Right atrium auricular region (tissue), 2 donors: Measurements from ENCODE around the gene SLC39A11. TPM values are rescaled to one million over a fixed set of nuclear protein-coding genes. Genes with fewer than 3 reads are reported as not detected.

Source experiments
- DNase-seq: peaks from one replicate; pipeline ENCODE4 v3.0.0-alpha.2; 2019; ENCODE audit warnings: low spot score
- H3K27ac ChIP-seq, 2 donors: fragments of 200-600 bp; sonication (generic); 1 replicate in 1 of 2; 2 replicates in 1 of 2; pipeline ENCODE4 v1.5.1; 2016 to 2019
- H3K27me3 ChIP-seq, 2 donors: fragments of 200-600 bp; sonication (generic); one replicate each; pipeline versions ENCODE4 v1.5.1 to v1.6.0; 2017 to 2019
- H3K36me3 ChIP-seq: fragments of 200-600 bp; sonication (generic); one replicate; pipeline ENCODE4 v1.5.1; 2016
- H3K4me1 ChIP-seq, 2 donors: fragments of 200-600 bp; sonication (generic); one replicate each; pipeline versions ENCODE4 v1.5.1 to v1.6.0; 2017 to 2019
- H3K4me3 ChIP-seq, 2 donors: fragments of 200-600 bp; sonication (generic); 1 replicate in 1 of 2; 2 replicates in 1 of 2; pipeline ENCODE4 v1.5.1; 2017 to 2019; ENCODE audit warnings: mild to moderate bottlenecking in 1 of 2, moderate library complexity in 1 of 2
- H3K9me3 ChIP-seq, 2 donors: fragments of 200-600 bp; sonication (generic); one replicate each; pipeline ENCODE4 v1.5.1; 2019
- total RNA-seq, 2 donors: library from RNA; depleted of rRNA; stranded (reverse); fragments of >200 nt; gene quantifications; one replicate each; pipeline ENCODE4 v1.1.0, GENCODE V29; 2016
- TF ChIP-seq, protein P1 (sequence below), 2 donors: fragments of 200-600 bp; sonication (generic); IDR thresholded peaks; one replicate each; pipeline ENCODE4 v1.5.1; 2019; ENCODE audit warnings: antibody characterized with exemption in 2 of 2

SLC39A11 gene
- total RNA-seq, 2 donors from 2014 or later: 7.4 to 15.5 TPM

GRCh38 chr17:72952220-72952619 lies 140.3 kb downstream of the SLC39A11 start:
- DNase-seq: no peak
- TF ChIP-seq, protein P1, sequence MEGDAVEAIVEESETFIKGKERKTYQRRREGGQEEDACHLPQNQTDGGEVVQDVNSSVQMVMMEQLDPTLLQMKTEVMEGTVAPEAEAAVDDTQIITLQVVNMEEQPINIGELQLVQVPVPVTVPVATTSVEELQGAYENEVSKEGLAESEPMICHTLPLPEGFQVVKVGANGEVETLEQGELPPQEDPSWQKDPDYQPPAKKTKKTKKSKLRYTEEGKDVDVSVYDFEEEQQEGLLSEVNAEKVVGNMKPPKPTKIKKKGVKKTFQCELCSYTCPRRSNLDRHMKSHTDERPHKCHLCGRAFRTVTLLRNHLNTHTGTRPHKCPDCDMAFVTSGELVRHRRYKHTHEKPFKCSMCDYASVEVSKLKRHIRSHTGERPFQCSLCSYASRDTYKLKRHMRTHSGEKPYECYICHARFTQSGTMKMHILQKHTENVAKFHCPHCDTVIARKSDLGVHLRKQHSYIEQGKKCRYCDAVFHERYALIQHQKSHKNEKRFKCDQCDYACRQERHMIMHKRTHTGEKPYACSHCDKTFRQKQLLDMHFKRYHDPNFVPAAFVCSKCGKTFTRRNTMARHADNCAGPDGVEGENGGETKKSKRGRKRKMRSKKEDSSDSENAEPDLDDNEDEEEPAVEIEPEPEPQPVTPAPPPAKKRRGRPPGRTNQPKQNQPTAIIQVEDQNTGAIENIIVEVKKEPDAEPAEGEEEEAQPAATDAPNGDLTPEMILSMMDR (IDR thresholded peaks at IDR 0.05): no peak
- H3K4me1 ChIP-seq: no peaks in the 10 kb centered on the region
- H3K27me3 ChIP-seq: no peaks in the 10 kb centered on the region
- no peaks in the 10 kb centered on the region for H3K36me3 ChIP-seq
- H3K4me3 ChIP-seq: no peak overlapping the region
- no peaks in the 10 kb centered on the region for H3K9me3 ChIP-seq
- no peak overlapping the region for H3K27ac ChIP-seq

GRCh38 chr17:72950242-72950931 lies 142.1 kb downstream of the SLC39A11 start:
- Histone ChIP-seq H3K4me3 (no peak overlapping the region), H3K4me1 (no peaks in the 10 kb centered on the region), H3K27ac (no peak overlapping the region), H3K9me3 (no peaks in the 10 kb centered on the region), H3K36me3 (no peaks in the 10 kb centered on the region), H3K27me3 (no peaks in the 10 kb centered on the region)
- DNase-seq: no peak
- TF ChIP-seq, protein P1 (IDR thresholded peaks at IDR 0.05): no peak

DNA sequence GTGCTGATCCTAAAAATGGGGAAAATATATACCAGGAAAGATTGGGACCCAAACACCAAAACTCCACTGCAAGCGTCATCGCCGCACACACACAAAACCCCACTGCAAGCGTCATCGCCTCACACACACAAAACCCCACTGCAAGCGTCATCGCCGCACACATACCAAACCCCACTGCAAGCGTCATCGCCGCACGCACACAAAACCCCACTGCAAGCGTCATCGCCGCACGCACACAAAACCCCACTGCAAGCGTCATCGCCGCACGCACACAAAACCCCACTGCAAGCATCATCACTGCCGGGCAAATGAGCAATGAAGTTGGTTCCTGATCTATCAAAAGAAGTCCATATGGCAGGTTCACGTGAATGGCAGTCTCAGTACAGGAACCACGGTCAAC lies 144.4 kb downstream of the SLC39A11 start:
- H3K4me3 ChIP-seq: no peak overlapping the region
- no peak for DNase-seq
- TF ChIP-seq, protein P1 (IDR thresholded peaks at IDR 0.05): no peak

DNA sequence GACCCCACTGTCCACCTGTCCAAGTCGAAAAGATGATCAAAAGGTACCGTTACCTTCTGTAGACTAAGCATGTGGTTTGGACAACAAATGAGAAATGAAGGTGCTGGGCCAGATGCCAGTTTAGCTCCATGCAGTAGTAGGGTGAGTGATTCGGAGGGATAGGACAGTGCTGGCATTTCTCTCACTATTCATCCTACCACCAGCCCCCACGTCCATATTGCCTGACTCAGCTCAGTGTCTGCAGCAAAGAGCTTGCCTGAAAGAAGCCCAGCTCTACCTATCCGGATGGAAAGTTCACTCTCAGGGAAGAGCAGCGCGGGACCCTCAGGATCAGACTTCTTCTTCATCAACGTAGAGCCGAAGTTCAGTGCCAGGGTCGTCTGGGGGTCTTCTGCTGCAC lies 145.0 kb downstream of the SLC39A11 start:
- no peak overlapping the region for H3K27ac ChIP-seq
- no peaks in the 10 kb centered on the region for H3K9me3 ChIP-seq
- H3K36me3 ChIP-seq: no peaks in the 10 kb centered on the region
- no peaks in the 10 kb centered on the region for H3K4me1 ChIP-seq
- DNase-seq: no peak
- no peaks in the 10 kb centered on the region for H3K27me3 ChIP-seq
- TF ChIP-seq, protein P1 (IDR thresholded peaks at IDR 0.05): no peak
- H3K4me3 ChIP-seq: no peak overlapping the region

More for the DNA sequence above, 144.4 kb downstream of the SLC39A11 start:
- Histone ChIP-seq H3K27me3 (no peaks in the 10 kb centered on the region), H3K4me1 (no peaks in the 10 kb centered on the region), H3K27ac (no peak overlapping the region), H3K9me3 (no peaks in the 10 kb centered on the region), H3K36me3 (no peaks in the 10 kb centered on the region)

- TF ChIP-seq, protein P1 (IDR thresholded peaks at IDR 0.05): no peak
- H3K9me3 ChIP-seq: no peaks in the 10 kb centered on the region
- H3K27me3 ChIP-seq: no peaks in the 10 kb centered on the region
- H3K36me3 ChIP-seq: no peaks in the 10 kb centered on the region
- no peak overlapping the region for H3K27ac ChIP-seq
- DNase-seq: no peak
- no peak overlapping the region for H3K4me3 ChIP-seq
- H3K4me1 ChIP-seq: no peaks in the 10 kb centered on the region
Observed at GRCh38 chr17:72946696-72947095, 145.8 kb downstream of the SLC39A11 start.

DNA sequence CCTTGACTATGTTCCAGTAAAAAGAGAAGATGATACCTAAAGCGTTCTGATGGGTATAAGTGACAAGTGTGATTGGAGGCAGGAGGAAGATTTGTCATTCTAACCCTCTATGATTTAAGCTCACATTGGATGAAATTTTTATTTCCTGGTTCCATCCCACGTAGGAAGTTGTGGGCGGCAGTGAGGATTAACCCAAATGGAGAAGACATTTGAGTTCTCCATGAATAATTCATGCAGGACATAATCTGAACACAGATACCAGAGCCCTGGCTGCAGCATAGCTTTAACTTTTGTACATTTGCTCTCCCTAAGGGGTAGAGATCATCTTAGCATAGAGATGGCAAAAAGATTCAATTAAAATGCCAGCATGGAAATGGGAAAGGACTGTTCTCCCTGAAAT lies 146.3 kb downstream of the SLC39A11 start:
- TF ChIP-seq, protein P1 (IDR thresholded peaks at IDR 0.05): no peak
- no peak overlapping the region for H3K27ac ChIP-seq

More for the DNA sequence above, 146.3 kb downstream of the SLC39A11 start:
- Histone ChIP-seq H3K9me3 (no peaks in the 10 kb centered on the region), H3K27me3 (no peaks in the 10 kb centered on the region), H3K4me1 (no peaks in the 10 kb centered on the region), H3K4me3 (no peak overlapping the region), H3K36me3 (no peaks in the 10 kb centered on the region)
- DNase-seq: no peak
